DOHH2 (cell line): ENCODE data around the gene HLCS.

ENCODE experiments used
- EZH2phosphoT487 ChIP-seq: fragments of 200-600 bp; sonication (generic); IDR thresholded peaks from 2 replicates; pipeline ENCODE4 v1.6.1; 2017; ENCODE audit warnings: borderline replicate concordance, mild to moderate bottlenecking, antibody characterized with exemption, low read length, moderate library complexity, mixed read lengths
- TF ChIP-seq, protein P1 (sequence below): fragments of 200-600 bp; sonication (generic); IDR thresholded peaks from one replicate; pipeline ENCODE4 v1.5.1; 2014; ENCODE audit warnings: antibody characterized with exemption, mild to moderate bottlenecking, low read depth, low read length; ENCODE audit not compliant: poor library complexity, severe bottlenecking

- TF ChIP-seq, protein P1, sequence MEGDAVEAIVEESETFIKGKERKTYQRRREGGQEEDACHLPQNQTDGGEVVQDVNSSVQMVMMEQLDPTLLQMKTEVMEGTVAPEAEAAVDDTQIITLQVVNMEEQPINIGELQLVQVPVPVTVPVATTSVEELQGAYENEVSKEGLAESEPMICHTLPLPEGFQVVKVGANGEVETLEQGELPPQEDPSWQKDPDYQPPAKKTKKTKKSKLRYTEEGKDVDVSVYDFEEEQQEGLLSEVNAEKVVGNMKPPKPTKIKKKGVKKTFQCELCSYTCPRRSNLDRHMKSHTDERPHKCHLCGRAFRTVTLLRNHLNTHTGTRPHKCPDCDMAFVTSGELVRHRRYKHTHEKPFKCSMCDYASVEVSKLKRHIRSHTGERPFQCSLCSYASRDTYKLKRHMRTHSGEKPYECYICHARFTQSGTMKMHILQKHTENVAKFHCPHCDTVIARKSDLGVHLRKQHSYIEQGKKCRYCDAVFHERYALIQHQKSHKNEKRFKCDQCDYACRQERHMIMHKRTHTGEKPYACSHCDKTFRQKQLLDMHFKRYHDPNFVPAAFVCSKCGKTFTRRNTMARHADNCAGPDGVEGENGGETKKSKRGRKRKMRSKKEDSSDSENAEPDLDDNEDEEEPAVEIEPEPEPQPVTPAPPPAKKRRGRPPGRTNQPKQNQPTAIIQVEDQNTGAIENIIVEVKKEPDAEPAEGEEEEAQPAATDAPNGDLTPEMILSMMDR, result no peak
- no peak for TF ChIP-seq EZH2phosphoT487
Observed at GRCh38 chr21:36741506-36741905, 225.0 kb downstream of the HLCS start.
